ENCODE measurements around the gene SSH2.

- TF ChIP-seq CTCF (IDR thresholded peaks at IDR 0.05) (no peak), POLR2A (IDR thresholded peaks at IDR 0.05) (no peak)
These were observed 142.0 kb downstream of the SSH2 start for GRCh38 chr17:29787995-29788394.

Measured in thyroid gland (tissue), 4 donors.